ENCODE measurements around the gene PDE8B.

PDE8B gene

DNA sequence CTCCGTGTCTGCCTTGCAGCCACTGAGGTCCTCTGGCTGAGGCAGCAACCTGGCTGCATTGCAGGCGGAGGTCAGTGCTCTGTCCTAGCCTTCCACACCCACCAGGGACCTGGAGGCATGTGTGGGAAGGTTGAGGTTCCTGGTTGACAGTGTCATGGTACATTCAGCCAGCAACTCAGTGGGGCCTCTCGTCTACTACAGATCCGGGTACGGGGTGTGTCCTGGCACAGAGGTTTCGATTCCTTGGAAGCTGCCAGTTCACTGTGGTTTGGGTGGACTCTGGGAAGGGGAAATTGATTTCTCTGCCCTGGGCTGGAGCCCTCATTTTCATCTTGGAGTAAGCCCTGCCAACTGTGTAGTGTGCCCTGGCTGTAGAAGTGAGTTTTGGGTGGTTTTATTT, 45.1 kb downstream of the PDE8B start:
- H3K4me3 ChIP-seq = no peak overlapping the region
- no peaks in the 10 kb centered on the region for H4K20me1 ChIP-seq
- no peak overlapping the region for H3K4me2 ChIP-seq
- H3K27me3 ChIP-seq = no peaks in the 10 kb centered on the region
- no peak overlapping the region for H3K27ac ChIP-seq
- no peak overlapping the region for H3K9ac ChIP-seq
- H3K9me3 ChIP-seq = no peaks in the 10 kb centered on the region
- no peaks in the 10 kb centered on the region for H3K36me3 ChIP-seq
- no peaks in the 10 kb centered on the region for H3K4me1 ChIP-seq
- TF ChIP-seq Cebpa-rat (IDR thresholded peaks at IDR 0.05) = no peak

DNA sequence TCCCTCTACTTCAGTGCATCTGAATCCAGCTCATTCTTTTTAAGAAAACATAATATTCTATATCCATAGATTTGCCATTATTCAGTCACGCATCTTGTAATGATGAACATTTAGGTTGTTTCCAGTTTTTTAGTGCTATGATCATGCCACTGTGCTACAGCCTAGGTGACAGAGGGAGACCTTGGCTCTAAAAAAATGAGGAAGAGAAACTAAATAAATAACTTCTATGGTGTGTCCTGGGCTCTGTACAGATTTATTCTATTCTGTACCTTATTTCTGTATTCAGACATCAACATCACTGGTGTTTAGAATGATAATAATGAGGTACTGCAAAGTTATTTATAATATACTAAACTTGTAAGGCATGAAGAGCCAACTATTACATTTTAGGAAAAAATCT, 45.9 kb downstream of the PDE8B start:
- H3K9ac ChIP-seq = no peak overlapping the region
- no peaks in the 10 kb centered on the region for H4K20me1 ChIP-seq
- no peak for TF ChIP-seq Cebpa-rat (IDR thresholded peaks at IDR 0.05)
- H3K9me3 ChIP-seq = no peaks in the 10 kb centered on the region
- no peaks in the 10 kb centered on the region for H3K27me3 ChIP-seq
- H3K4me3 ChIP-seq = no peak overlapping the region
- no peaks in the 10 kb centered on the region for H3K4me1 ChIP-seq
- no peak overlapping the region for H3K27ac ChIP-seq
- no peak overlapping the region for H3K4me2 ChIP-seq
- no peaks in the 10 kb centered on the region for H3K36me3 ChIP-seq

DNA sequence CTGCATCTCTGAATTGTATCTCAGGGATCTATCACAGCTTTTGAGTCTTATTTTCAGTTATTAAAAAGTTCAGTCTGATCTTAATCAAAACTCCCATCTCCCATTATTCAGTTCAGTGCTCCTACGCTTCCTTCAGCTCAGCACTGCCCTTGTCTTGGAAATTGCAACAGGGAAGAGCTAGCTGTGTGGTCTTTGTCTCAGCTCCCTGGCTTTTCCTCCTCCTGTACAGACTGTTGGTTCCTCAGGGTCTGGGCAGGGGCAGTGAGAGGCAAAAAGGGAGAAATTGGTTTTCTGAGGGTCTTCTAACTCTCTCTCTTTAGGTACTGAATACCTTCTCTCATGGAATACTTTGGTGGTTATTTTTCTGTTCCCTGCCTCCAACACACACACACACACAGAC, 48.2 kb downstream of the PDE8B start:
- Histone ChIP-seq H3K4me1 (no peaks in the 10 kb centered on the region), H3K27ac (no peak overlapping the region), H3K36me3 (no peaks in the 10 kb centered on the region), H3K4me2 (no peak overlapping the region), H3K9ac (no peak overlapping the region), H3K4me3 (no peak overlapping the region), H3K9me3 (no peaks in the 10 kb centered on the region), H4K20me1 (no peaks in the 10 kb centered on the region), H3K27me3 (no peaks in the 10 kb centered on the region)
- no peak for TF ChIP-seq Cebpa-rat (IDR thresholded peaks at IDR 0.05)

DNA sequence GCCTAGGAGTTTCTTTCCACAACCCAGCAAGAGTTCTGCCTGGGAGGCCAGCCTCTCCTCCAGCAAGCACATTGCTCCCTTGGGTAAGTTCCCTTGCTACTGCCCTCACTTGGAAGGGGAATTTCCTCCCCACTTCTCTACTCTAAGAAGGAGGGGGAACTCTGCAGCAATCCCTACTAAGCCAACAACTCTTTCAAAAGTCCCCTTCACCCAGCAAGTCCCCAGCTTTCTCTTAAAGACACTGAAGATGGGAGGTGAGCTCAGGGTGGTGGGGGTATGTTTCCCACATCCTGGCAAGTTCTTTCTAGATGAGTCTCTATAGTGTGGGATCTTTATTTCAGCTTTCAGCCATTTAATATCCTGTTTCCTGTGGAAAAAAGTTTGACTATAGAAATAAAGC, 49.0 kb downstream of the PDE8B start:
- Histone ChIP-seq H3K9me3 (no peaks in the 10 kb centered on the region), H4K20me1 (no peaks in the 10 kb centered on the region), H3K4me2 (no peak overlapping the region), H3K36me3 (no peaks in the 10 kb centered on the region), H3K27ac (no peak overlapping the region), H3K4me1 (no peaks in the 10 kb centered on the region), H3K27me3 (no peaks in the 10 kb centered on the region), H3K9ac (no peak overlapping the region), H3K4me3 (no peak overlapping the region)
- TF ChIP-seq Cebpa-rat (IDR thresholded peaks at IDR 0.05) = no peak

DNA sequence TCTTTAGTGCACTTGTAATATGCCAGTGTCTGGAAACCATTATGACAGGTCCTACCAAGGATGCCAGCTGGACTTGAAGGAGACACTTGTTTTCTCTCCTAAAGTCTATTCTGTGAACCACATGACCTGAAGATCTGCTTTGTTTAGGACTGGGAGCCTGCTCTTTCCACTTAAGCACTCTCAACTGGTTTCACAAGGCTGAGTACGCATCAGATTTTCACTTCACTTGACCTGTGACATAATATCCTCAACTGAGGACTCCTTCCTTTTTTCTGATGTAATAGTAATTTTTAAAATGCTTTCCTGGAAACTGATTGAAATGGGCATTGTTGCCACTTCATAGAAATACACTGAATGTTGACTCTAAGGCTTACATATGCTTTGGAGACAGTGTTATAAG, 52.2 kb downstream of the PDE8B start:
- Histone ChIP-seq H3K4me1 (no peaks in the 10 kb centered on the region), H3K27ac (no peak overlapping the region), H3K27me3 (no peaks in the 10 kb centered on the region), H3K9ac (no peak overlapping the region), H3K4me2 (no peak overlapping the region), H3K4me3 (no peak overlapping the region), H3K36me3 (no peaks in the 10 kb centered on the region), H4K20me1 (no peaks in the 10 kb centered on the region), H3K9me3 (no peaks in the 10 kb centered on the region)
- no peak for TF ChIP-seq Cebpa-rat (IDR thresholded peaks at IDR 0.05)

DNA sequence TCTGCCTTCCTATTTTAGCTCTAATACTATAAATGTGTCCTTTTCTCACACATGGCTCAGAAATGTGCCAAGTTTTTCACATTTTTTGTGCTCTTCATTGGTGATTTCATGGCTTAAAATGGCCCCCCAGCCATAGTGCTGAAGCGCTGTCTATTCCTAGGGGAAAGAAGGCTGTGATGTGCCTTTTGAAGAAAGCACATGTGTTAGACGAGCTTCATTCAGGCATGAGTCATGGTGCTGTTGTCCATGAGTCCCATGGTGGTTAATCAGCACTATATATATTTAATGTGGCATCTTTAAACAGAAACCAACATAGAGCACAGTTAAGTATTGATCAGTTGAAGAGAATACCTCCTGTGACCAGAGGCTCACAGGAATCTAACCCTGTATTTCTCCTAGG, 55.8 kb downstream of the PDE8B start:
- no peak overlapping the region for H3K4me3 ChIP-seq
- H4K20me1 ChIP-seq = no peaks in the 10 kb centered on the region
- no peak overlapping the region for H3K27ac ChIP-seq
- H3K27me3 ChIP-seq = no peaks in the 10 kb centered on the region
- no peak overlapping the region for H3K4me2 ChIP-seq
- H3K9me3 ChIP-seq = peaks cover 13% of the 10 kb centered on the region; the same call in 1 of the 2 replicates
- H3K4me1 ChIP-seq = peaks cover 3% of the 10 kb centered on the region; the same call in 1 of the 2 replicates
- H3K9ac ChIP-seq = no peak overlapping the region
- TF ChIP-seq Cebpa-rat (IDR thresholded peaks at IDR 0.05) = no peak
- H3K36me3 ChIP-seq = no peaks in the 10 kb centered on the region

DNA sequence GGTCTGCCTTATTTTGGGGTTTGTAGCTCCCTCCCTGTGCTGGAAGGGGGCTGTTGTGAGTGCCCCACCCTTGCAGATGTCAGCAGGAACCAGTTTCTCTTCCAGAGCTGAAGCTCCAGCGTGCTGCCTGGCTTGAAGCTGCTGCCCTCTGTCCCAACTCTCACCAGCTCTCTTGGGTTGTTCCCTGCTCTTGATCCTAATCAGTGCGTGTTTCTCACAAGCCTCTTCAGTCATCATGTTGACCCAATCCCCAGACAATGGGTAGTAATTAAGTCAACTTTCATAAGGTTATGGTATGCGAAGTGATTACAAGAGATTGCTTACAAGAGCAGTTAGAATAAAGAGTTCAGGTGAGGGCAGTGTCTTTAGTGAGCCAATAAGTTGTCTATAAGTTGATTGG, 57.0 kb downstream of the PDE8B start:
- H3K4me3 ChIP-seq = no peak overlapping the region
- TF ChIP-seq Cebpa-rat (IDR thresholded peaks at IDR 0.05) = no peak
- no peaks in the 10 kb centered on the region for H3K27me3 ChIP-seq
- peaks cover 15% of the 10 kb centered on the region for H3K4me1 ChIP-seq
- no peaks in the 10 kb centered on the region for H3K36me3 ChIP-seq
- H3K9ac ChIP-seq = no peak overlapping the region
- no peaks in the 10 kb centered on the region for H4K20me1 ChIP-seq
- H3K27ac ChIP-seq = no peak overlapping the region
- no peak overlapping the region for H3K4me2 ChIP-seq
- H3K9me3 ChIP-seq = peaks cover 13% of the 10 kb centered on the region; the same call in 1 of the 2 replicates

DNA sequence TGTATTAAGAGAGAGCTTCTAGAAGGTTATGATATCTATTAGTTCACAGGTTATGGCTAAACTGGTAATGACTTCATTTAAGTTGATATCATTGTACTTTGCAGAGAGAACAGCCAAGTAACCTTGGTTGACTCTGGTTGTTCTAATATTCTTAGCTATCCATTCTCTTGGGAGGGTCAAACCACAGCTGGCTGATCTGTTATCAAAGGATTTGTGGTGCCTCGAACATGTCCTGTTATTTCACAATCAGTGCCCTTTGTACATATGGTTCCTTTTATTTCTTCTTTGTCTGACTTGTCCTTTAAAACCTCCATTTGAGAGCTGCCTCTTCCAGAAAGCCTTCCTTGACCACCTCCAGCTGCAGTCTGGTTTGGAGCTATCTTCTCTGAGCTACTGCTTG, 61.7 kb downstream of the PDE8B start:
- H4K20me1 ChIP-seq = no peaks in the 10 kb centered on the region
- no peak overlapping the region for H3K27ac ChIP-seq
- peak; percentile 96 for TF ChIP-seq Cebpa-rat (IDR thresholded peaks at IDR 0.05)

DNA sequence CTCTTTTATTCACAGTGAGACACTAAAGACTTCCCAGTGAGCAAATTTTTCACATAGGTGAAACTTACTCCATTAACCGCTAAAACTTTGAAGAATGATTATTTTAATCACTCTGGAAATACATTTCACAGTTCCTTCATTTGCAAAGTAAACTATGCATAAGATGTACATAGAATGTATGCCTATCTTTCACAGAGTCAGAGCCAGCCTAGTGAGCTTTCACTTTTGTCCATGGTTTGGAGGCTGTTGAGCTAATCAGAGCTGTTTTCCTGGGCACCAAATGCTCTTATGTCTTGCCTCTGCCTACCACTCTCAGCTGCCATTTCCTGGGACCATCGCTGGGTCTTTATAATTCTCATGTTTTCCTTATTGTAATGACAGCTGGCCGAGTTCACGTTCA, 67.3 kb downstream of the PDE8B start:
- Histone ChIP-seq H3K4me1 (peaks cover 6% of the 10 kb centered on the region), H3K4me2 (no peak overlapping the region), H3K36me3 (no peaks in the 10 kb centered on the region), H3K4me3 (no peak overlapping the region), H3K27ac (no peak overlapping the region), H4K20me1 (no peaks in the 10 kb centered on the region), H3K9ac (no peak overlapping the region), H3K27me3 (no peaks in the 10 kb centered on the region), H3K9me3 (no peaks in the 10 kb centered on the region)
- TF ChIP-seq Cebpa-rat (IDR thresholded peaks at IDR 0.05) = no peak

More for the DNA sequence above, 61.7 kb downstream of the PDE8B start:
- Histone ChIP-seq H3K9ac (no peak overlapping the region), H3K4me3 (no peak overlapping the region), H3K36me3 (no peaks in the 10 kb centered on the region), H3K27me3 (no peaks in the 10 kb centered on the region), H3K9me3 (peaks cover 13% of the 10 kb centered on the region; the same call in 1 of the 2 replicates), H3K4me1 (peaks cover 23% of the 10 kb centered on the region), H3K4me2 (peak overlapping the region; percentile 68)

DNA sequence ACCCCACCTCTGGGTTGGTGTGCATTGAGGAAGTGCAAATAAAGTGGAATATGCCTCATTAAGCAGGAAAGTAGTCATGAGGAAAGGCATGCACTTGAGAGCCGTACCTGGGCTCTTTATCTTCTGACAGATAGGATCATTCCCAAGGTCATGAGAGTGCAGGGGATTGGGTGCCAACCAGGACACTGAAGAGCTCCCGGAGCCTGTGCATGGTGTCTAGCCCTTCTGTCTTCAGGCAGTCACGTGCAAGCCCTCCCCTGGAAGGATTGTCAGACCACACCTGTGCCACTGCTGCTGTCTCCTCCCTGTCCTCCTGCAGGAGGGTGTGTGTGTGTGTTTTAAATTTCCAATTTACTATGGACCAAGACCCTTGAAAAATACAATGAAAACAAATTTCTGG, 69.6 kb downstream of the PDE8B start:
- H3K27me3 ChIP-seq = no peaks in the 10 kb centered on the region
- H4K20me1 ChIP-seq = no peaks in the 10 kb centered on the region
- no peak overlapping the region for H3K4me3 ChIP-seq
- H3K27ac ChIP-seq = no peak overlapping the region
- no peaks in the 10 kb centered on the region for H3K36me3 ChIP-seq
- TF ChIP-seq Cebpa-rat (IDR thresholded peaks at IDR 0.05) = no peak
- no peaks in the 10 kb centered on the region for H3K9me3 ChIP-seq
- H3K4me1 ChIP-seq = 0 out of 2 replicates have a peak, but pooled peaks cover 4% of the 10 kb centered on the region
- H3K9ac ChIP-seq = no peak overlapping the region
- H3K4me2 ChIP-seq = no peak overlapping the region

DNA sequence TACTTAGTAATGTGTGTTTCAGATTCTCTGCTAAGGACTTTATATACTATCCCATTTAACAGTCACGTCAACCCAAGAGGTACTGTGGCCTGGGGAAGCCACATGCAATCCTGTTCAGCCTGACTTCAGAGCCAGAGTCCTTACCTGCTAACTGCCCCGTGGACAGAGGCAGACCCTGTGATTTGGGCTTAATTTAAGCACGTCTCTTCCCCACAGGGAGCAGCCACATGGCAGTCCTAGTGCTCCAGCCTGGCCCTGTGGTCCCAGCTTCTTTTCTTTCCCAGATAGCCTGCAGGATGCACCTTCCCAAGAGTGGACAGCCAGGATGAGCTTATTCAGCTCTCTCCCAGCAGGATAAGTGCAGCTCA, 71.5 kb downstream of the PDE8B start:
- Histone ChIP-seq H4K20me1 (no peaks in the 10 kb centered on the region), H3K4me1 (no peaks in the 10 kb centered on the region), H3K9me3 (no peaks in the 10 kb centered on the region), H3K9ac (no peak overlapping the region), H3K4me3 (no peak overlapping the region), H3K36me3 (no peaks in the 10 kb centered on the region), H3K27ac (no peak overlapping the region), H3K4me2 (no peak overlapping the region), H3K27me3 (no peaks in the 10 kb centered on the region)
- TF ChIP-seq Cebpa-rat (IDR thresholded peaks at IDR 0.05) = no peak
